ENCODE results near the gene SRRM5.

Gene SRRM5

GRCh38 chr19:43662487-43662886 lies 50.6 kb downstream of the SRRM5 start:
- H3K4me3 ChIP-seq (ENCODE audit: low read length), result no peak overlapping the region
- no peaks in the 10 kb centered on the region for H3K36me3 ChIP-seq (ENCODE audit: control insufficient read depth, low read length)

GRCh38 chr19:43664018-43664417 lies 52.1 kb downstream of the SRRM5 start:
- Histone ChIP-seq H3K27me3 (ENCODE audit: control insufficient read depth, low read length) (peaks cover 6% of the 10 kb centered on the region), H4K20me1 (ENCODE audit: control insufficient read depth, insufficient read depth, low read depth, low read length) (no peaks in the 10 kb centered on the region), H3K4me3 (ENCODE audit: low read length) (no peak overlapping the region), H3K4me2 (ENCODE audit: low read length) (peak overlapping the region; percentile 21; the same call in 1 of the 2 replicates), H3K9me2 (replicated peaks; ENCODE audit: control insufficient read depth, low read length) (no peaks in the 10 kb centered on the region), H3K79me2 (ENCODE audit: control insufficient read depth, low read length) (no peaks in the 10 kb centered on the region), H3F3A (ENCODE audit: control insufficient read depth, insufficient read depth) (no peaks in the 10 kb centered on the region), H3K36me3 (ENCODE audit: control insufficient read depth, low read length) (no peaks in the 10 kb centered on the region), H3K4me1 (ENCODE audit: control insufficient read depth, low read length) (peaks cover 16% of the 10 kb centered on the region), H3K27ac (ENCODE audit: low read depth, low read length) (no peak overlapping the region), H3K9me3 (ENCODE audit: control insufficient read depth, insufficient read depth, low read length) (no peaks in the 10 kb centered on the region)
- TF ChIP-seq EZH2phosphoT487 (IDR thresholded peaks at IDR 0.05; ENCODE audit: borderline replicate concordance, low read length) (no peak), CTCF (IDR thresholded peaks at IDR 0.05; ENCODE audit: low read depth, low read length, poor library complexity, severe bottlenecking) (no peak)

More at GRCh38 chr19:43662487-43662886, 50.6 kb downstream of the SRRM5 start:
- no peaks in the 10 kb centered on the region for H3F3A ChIP-seq (ENCODE audit: control insufficient read depth, insufficient read depth)
- no peaks in the 10 kb centered on the region for H3K9me2 ChIP-seq (replicated peaks; ENCODE audit: control insufficient read depth, low read length)
- H3K4me1 ChIP-seq (ENCODE audit: control insufficient read depth, low read length), result peaks cover 7% of the 10 kb centered on the region
- no peak overlapping the region for H3K27ac ChIP-seq (ENCODE audit: low read depth, low read length)
- no peak overlapping the region for H3K4me2 ChIP-seq (ENCODE audit: low read length)
- no peaks in the 10 kb centered on the region for H3K79me2 ChIP-seq (ENCODE audit: control insufficient read depth, low read length)
- peaks cover 3% of the 10 kb centered on the region; the same call in 1 of the 2 replicates for H3K27me3 ChIP-seq (ENCODE audit: control insufficient read depth, low read length)
- H3K9me3 ChIP-seq (ENCODE audit: control insufficient read depth, insufficient read depth, low read length), result no peaks in the 10 kb centered on the region
- no peaks in the 10 kb centered on the region for H4K20me1 ChIP-seq (ENCODE audit: control insufficient read depth, insufficient read depth, low read depth, low read length)
- TF ChIP-seq EZH2phosphoT487 (IDR thresholded peaks at IDR 0.05; ENCODE audit: borderline replicate concordance, low read length) (no peak), CTCF (IDR thresholded peaks at IDR 0.05; ENCODE audit: low read depth, low read length, poor library complexity, severe bottlenecking) (peak; percentile 22)

Measured in DOHH2 (cell line).